Measurements from ENCODE around the gene CNEP1R1.

DNA sequence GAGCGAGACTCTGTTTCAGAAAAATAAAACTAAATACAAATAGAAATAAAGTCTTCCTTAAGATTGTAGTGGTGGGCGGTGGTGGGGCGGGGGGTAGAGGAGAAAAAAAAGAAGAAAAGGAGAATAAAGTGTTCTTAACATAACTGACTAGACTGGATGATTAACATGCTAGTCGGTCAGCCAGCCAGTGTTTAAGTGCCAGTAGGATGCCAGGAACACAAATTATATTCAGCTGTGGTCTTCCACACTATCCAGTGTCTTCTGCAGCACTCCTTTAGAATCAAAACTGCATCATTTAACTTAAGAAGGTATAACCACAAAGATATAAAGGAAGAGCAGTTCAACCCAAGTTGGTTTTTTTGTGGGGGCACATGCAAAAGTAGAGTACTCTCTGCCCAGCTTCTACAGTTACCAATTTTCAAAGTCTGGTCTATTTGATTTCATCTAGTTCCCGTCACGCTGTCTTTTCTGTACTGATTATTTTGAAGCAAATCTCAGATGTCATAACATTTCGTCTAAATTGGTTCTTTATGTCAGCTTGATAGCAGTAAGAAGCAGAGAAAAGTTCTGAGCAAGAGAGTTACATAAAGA, 56.5 kb downstream of the CNEP1R1 start:
- TF ChIP-seq CTCF (IDR thresholded peaks at IDR 0.05) (no peak), POLR2A (IDR thresholded peaks at IDR 0.05) (no peak)

Measured in esophagus squamous epithelium (tissue), 4 donors.